HuH-7.5 (cell line): ENCODE results near the gene CTDSPL.
A peak's percentile ranks its signal among the peaks of the same experiment; 100 is the strongest.

ENCODE experiments used
- DNase-seq: peaks from one replicate; pipeline ENCODE4 v3.0.0; 2011; ENCODE audit warnings: low spot score

The CTDSPL gene

GRCh38 chr3:37943126-37943525, 81.4 kb downstream of the CTDSPL start:
- DNase-seq = no peak

GRCh38 chr3:37943631-37944314, 82.1 kb downstream of the CTDSPL start:
- DNase-seq = no peak

DNA sequence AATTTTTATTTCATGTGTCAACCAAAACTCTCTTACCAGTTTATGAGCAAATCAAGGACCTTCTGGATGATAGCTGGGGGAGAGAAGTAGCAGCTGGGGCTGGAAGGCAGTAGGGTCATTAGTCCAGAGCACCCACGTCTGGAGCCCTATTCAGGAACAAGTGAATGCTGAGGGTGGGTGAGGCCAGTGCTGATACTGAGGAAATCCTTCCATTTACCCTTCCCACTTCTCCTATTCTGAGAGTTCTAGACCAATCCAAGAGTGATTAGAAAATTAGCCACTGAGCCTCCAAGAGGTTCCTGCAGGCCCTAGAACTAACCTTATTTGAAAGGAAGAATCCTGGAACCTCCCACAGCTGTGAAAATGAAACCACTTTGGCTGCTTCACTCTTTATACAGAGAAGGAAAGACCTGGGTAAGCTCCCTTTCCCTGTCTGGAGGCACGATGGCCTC, 82.7 kb downstream of the CTDSPL start:
- DNase-seq = no peak

DNA sequence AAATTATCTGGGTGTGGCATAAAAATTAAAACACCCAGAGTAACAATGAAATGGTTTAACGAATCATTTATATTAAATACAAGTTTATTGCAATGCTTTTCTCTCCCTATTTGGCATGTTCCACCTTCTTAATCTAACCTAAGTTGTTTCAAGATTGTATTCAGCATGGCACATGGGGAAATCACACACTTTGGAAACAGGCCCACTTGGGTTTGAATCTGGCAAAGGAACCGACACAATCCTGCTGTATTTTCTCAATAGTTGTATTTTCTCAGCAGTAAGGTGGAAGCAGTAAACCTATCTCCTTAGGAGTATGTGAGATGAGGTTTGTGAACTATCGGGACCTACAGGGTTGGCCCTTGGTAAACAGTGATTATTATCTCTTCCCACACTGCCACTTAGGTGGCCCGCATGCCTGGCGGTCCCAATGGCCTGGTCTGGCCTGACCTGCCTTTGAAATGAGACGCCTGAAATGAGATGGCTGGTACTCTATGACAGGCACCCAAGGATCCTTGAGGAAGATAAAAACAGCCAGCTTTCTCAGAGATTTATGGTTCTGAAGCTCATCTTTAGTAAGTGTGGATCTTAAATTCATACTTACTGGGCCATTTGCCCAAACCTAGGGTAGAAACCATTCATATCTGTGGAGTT, 83.6 kb downstream of the CTDSPL start:
- DNase-seq = no peak

DNA sequence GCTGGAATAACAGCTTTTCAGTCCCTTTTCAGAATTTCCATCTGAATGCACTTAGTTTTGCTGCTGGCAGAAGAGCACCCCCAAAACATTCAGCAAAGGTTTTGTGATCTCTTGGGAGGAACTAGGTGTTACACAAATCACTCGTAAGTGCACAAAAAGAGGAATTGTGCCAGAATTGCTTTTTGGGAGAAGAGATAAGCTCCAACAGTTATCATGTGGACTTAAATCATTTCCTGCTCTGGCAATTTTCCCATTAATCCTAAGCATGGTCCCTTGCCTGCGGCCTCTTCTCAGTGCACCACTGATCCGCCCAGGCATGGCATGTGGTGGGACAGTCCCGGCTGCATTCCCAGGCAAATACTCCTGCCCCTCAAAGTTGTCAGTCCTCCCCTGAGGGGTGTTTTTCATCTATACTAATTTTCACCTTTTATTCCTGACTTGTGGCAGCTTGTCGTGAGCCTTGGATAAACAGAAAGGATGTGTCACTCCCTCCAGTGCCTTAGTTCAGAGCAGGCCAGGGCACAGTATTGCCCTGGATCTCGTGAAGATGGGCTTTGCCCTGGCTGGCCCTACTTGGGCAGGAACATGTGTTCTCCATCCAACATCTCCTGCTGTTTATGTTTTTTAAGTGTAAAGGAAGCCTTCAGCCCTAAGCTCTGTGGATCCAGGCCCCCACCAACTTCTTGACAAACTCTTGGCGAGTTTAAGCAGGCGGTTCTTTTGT, 84.3 kb downstream of the CTDSPL start:
- no peak for DNase-seq

GRCh38 chr3:37946531-37946889, 84.8 kb downstream of the CTDSPL start:
- DNase-seq = no peak

- DNase-seq = no peak
Measured at GRCh38 chr3:37949866-37950265, 88.2 kb downstream of the CTDSPL start.

DNA sequence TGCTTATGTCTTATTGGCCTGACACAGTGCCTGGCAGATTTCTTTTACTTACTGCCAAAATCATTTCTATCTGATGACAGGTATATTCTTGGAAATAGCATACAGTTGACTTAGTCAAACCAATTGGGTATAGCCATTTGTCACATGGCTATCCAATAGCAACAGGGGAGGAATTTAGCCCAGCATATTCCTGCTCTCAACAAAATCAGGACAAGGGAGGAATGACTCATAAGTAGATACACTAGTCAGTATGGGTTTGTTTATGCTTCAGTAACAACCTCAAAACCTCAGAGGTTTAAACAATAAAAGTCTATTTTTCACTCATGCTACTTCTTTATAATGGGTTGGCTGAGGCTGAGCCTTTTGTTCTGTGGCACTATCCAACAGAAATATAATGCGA, 90.9 kb downstream of the CTDSPL start:
- DNase-seq = no peak

DNA sequence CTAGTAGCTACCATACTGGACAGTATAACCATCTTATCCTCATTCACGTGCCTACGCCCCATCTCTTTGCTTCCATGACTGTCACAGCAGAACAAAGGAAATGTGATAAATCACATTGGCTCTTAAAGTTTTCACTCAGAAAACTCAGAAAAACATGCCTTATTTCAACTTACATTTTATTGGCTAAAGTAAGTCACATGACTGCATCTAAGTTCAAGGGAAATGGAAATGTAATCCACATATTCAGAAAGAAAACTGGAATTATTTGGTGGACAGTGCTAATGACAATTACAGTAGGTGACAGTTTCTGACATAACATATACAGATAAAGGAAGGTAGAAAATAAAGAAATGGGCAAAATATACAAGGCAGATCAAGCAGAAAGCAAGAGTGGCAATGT, 91.5 kb downstream of the CTDSPL start:
- DNase-seq = no peak

DNA sequence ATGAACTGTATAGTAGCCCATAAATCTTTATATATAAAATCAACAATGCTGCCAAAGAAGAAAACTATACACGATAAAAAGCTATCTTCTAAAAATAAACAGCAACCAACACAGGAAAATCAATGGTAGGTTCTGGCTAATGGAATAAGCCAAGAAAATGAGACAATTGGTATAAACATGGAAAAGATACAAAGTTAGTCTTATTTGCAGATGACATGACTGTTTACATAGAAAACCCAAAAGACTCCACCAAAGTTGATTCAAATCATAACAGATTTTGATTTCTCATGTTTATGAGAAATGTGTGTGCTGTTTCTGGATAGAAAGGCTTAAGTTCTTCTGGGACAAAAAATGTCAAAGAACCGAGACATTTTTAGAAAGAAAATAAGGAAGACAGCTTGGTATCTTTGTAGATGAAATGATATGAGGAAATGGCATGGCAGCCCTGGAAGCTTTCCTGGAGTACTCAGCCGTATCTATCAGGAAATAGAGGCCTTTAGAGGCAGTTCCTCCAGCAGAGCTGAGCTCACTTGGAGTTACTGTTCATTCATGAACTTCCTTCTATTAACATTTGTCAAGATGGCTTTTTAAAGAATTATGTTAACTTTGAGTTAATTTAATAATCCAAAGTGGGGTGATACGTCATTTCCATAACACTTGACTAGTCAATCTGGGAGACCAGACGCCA, 92.2 kb downstream of the CTDSPL start:
- no peak for DNase-seq

DNA sequence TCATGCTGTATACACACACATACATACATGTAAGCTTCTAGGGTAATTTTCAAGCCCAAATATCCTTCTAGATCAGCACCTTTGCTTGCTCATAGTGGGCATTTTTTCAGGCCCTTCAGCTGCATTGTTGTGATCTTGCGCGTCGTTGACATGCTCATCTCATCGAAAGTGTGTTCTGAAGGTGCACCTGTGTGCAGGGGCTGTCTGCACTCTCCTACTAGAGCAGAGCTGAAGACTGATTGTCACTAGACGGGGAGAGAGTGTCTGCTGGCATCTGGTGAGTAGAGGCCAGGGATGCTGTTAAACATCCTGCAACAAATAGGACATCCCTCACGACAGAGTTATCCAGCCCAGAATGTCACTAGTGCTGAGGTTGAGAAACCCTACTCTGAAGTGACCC, 93.2 kb downstream of the CTDSPL start:
- DNase-seq = no peak

DNA sequence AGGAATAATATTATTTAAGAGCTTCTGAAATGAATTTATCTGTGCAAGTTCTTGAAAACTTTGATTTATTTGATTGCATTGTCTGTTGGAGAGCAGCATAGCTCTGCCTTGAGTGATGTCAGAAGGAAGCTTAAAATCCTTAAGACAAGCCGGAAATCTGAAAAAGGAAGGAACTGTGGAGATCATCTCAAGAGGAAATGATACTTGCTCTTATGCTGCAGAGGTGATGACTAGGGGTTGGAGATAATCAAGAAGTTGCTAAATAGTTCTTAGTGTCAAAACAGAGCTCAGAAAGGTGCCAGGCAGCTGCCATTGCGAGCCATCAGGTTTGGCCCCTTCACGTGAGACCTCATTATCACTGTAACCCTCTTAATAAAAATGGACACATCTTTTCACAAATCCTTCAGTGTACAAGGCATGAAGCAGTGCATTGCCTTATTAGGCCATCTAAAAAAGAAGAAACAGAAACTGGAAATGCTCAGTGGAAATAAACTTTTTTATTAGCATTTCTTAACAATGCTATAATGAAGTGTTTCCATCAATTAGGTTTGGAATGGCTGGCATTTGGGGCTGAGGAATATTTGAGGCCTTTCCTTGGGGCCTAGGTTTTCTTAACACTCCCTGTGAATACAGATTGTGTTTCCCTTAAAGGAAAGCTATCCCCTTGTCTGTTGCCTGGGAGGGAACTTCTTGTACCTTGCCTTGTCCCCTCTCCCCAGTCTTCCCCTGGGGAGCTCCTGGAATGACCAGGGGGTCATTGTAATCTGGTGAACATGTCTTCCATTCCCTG, 94.4 kb downstream of the CTDSPL start:
- DNase-seq = no peak

GRCh38 chr3:37956723-37957538, 95.3 kb downstream of the CTDSPL start:
- no peak for DNase-seq

GRCh38 chr3:37957539-37957936, 95.9 kb downstream of the CTDSPL start:
- DNase-seq = no peak

GRCh38 chr3:37961622-37962431, 100.1 kb downstream of the CTDSPL start:
- no peak for DNase-seq

DNA sequence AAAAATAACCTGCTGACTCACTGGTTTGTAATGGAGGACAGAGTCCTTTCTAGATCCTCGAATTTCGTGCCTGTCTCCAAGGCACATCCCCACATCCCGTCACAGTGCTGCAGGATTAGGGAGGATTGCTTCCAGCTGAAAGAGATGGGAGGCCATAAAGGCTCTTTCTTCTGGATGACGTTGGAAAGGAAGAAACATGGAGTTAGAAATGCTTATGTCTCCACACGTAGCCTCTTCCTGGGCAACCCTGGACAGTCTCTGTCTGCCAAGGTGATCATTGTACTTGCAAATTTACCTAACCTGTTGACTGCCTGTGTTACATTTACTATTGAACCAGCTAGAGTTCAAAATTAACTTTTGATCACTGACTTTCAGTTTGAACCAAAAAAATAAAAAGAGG, 101.3 kb downstream of the CTDSPL start:
- DNase-seq = no peak

DNA sequence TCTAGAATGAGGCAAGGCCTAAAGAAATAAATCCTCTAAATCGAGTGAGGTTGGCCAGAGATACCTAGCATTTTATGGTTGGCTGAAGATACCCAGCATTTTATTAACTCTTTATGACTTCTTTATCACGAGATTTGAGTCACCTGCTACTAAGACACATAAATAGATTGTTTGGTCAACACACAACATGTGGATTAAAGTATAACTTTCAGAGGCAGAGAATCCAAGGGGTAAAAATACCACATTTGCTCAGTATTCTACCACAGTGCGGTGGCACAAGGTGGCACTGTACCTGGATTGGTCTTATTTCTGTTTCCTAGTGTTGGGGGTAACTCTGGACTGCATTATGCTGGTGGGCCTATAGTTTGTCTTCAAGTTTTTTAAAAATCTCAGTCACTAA, 102.0 kb downstream of the CTDSPL start:
- DNase-seq = no peak

- no peak for DNase-seq
Measured at GRCh38 chr3:37964146-37964545, 102.5 kb downstream of the CTDSPL start.

- DNase-seq = peak; percentile 81
Measured at GRCh38 chr3:37964716-37965115, 103.0 kb downstream of the CTDSPL start.

DNA sequence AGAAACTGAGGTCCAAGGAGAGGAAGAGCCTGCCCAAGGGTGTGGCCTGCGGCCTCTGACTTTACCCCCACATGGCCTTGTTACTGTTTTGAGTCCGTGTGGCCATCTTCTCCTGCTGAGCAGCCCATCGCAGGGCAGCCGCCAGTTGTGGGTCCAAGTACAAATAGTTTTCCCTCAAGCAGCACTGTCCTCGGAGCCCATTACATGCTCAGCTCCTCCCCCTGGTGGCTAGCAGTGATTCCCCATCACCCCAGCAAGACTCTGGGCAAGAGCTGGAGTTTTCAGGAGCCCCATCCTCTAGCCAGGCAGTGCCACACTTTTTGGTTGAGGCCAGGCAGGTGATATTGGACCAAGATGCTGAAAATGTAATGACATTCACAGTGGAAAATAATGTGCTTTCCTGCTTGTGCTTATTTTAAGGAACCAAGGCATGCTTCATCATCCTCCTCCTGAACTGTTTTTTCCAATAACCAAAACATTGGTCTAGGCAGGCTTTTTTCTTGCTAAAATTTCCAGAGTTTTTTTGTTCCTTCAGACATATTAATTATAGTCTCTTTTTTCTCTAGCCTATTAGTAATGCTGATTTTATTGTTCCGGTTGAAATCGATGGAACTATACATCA, 105.7 kb downstream of the CTDSPL start:
- DNase-seq = peak; percentile 81
